Psoas muscle (tissue), 8 donors: ENCODE data around the gene SLC22A23. TPM values are rescaled to one million over a fixed set of nuclear protein-coding genes. Genes with fewer than 3 reads are reported as not detected.

Experiments
- ATAC-seq, 4 donors: fragments of 200-7000 bp; cut with Tn5 transposase; one replicate each; pipeline ENCODE4 v1.9.1; 2020; ENCODE audit warnings: moderate library complexity in 3 of 4, mild to moderate bottlenecking in 2 of 4
- DNase-seq, 2 donors: peaks; one replicate each; pipeline ENCODE4 v3.0.0-alpha.2; 2020
- H3K27ac ChIP-seq: fragments of 200-600 bp; one replicate; pipeline ENCODE4 v1.8.0; 2022
- H3K27me3 ChIP-seq, 3 donors: fragments of 200-600 bp in 1 of 3; one replicate each; pipeline versions ENCODE4 v1.6.1 to v1.8.0; 2013 to 2022; ENCODE audit warnings: low read length in 2 of 3, mild to moderate bottlenecking in 2 of 3, moderate library complexity in 1 of 3; ENCODE audit not compliant: insufficient read depth in 3 of 3
- H3K36me3 ChIP-seq, 2 donors: fragments of 200-600 bp in 1 of 2; one replicate each; pipeline versions ENCODE4 v1.6.1 to v1.8.0; 2013 to 2022; ENCODE audit warnings: low read depth in 1 of 2, mild to moderate bottlenecking in 1 of 2, moderate library complexity in 1 of 2; ENCODE audit not compliant: insufficient read depth in 1 of 2
- H3K4me1 ChIP-seq: fragments of 200-600 bp; one replicate; pipeline ENCODE4 v1.8.0; 2022
- H3K4me3 ChIP-seq: fragments of 200-600 bp; one replicate; pipeline ENCODE4 v1.8.0; 2022; ENCODE audit warnings: mild to moderate bottlenecking
- H3K9me3 ChIP-seq: fragments of 200-600 bp; one replicate; pipeline ENCODE4 v1.8.0; 2022
- WGBS, 3 donors: extraction: QIAGEN DNeasy Blood & Tissue Kit; methylation state at CpG; one replicate each; pipeline versions ENCODE4 v1.1.6 to v1.1.7; 2013; 5-methylcytosine and 5-hydroxymethylcytosine counted together
- intact Hi-C, 2 donors: fragments of 100-400 bp; cut with DNase I; formaldehyde crosslinking; loops; one replicate each; pipeline versions ENCODE4 v1.11.0 to v1.14.2; 2022
- polyA plus RNA-seq, 3 donors: library from polyadenylated mRNA; stranded (reverse); fragments of 200-250 nt; gene quantifications; one replicate each; pipeline ENCODE4 v1.2.3, GENCODE V29; 2013
- total RNA-seq, 4 donors: library from RNA; stranded (reverse); fragmentation: NEBNext Ultra II Directional in 2 of 4; extraction: Animal tissue kit (Norgen Biotek cat#: 25700) in 2 of 4; gene quantifications; one replicate each; pipeline versions ENCODE4 v1.2.1 to v1.2.4, GENCODE V29; 2021 to 2023
- TF ChIP-seq, protein P1 (sequence below): fragments of 200-600 bp; IDR thresholded peaks from one replicate; pipeline ENCODE4 v1.8.0; 2022; ENCODE audit warnings: antibody characterized with exemption
- donor health status: healthy with polysubstance abuse.
- donor health status: DM: no; HTN: no; CAD: no; lungs with moderate emphysema.
- donor health status: Bipolar disorder and iron deficiency.
- donor health status: healthy.
- donor health status: DM: yes; HTN: yes; CAD: no.
- donor health status: DM: no; HTN: no; CAD: no.
- donor health status: DM: no; HTN: no; CAD: no.
- donor health status: DM: yes; HTN: yes; CAD: no.

The SLC22A23 gene
- total and polyA plus RNA-seq, 7 donors, result 4.6 to 13.7 (median 8.7) TPM

DNA sequence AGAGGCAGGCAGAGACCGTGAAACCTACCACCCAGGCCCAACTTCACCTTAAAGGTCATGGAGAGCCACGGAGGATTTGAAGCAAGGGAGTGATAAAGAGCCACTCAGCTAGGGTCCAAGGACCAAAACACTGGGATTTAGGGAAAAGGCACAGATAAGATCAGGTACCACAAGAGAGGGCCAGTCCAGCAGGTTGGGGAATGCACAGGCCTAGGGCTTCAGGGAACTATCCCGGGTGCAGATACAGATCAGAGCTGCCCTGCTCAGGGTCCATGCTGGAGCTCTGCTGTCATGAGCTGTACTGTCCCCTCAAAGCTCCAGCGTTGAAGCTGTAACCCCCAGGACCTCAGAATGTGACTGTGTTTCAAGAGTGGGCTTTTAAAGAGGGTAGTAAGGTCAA is 16.9 kb downstream of the SLC22A23 start:
- WGBS, 3 donors, result 81 to 89% (median 84%) methylated on average over 4 of the region's 4 CpGs
- peaks cover 13% of the 10 kb centered on the region for H3K4me1 ChIP-seq
- intact Hi-C loops, result no loop called here
- no peaks in the 10 kb centered on the region for H3K27me3 ChIP-seq
- DNase-seq (no peak), ATAC-seq (no peak)
- no peaks in the 10 kb centered on the region for H3K9me3 ChIP-seq
- TF ChIP-seq, protein P1, sequence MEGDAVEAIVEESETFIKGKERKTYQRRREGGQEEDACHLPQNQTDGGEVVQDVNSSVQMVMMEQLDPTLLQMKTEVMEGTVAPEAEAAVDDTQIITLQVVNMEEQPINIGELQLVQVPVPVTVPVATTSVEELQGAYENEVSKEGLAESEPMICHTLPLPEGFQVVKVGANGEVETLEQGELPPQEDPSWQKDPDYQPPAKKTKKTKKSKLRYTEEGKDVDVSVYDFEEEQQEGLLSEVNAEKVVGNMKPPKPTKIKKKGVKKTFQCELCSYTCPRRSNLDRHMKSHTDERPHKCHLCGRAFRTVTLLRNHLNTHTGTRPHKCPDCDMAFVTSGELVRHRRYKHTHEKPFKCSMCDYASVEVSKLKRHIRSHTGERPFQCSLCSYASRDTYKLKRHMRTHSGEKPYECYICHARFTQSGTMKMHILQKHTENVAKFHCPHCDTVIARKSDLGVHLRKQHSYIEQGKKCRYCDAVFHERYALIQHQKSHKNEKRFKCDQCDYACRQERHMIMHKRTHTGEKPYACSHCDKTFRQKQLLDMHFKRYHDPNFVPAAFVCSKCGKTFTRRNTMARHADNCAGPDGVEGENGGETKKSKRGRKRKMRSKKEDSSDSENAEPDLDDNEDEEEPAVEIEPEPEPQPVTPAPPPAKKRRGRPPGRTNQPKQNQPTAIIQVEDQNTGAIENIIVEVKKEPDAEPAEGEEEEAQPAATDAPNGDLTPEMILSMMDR, result no peak
- H3K36me3 ChIP-seq, result no peaks in the 10 kb centered on the region
- no peak overlapping the region for H3K27ac ChIP-seq
- H3K4me3 ChIP-seq, result no peak overlapping the region

DNA sequence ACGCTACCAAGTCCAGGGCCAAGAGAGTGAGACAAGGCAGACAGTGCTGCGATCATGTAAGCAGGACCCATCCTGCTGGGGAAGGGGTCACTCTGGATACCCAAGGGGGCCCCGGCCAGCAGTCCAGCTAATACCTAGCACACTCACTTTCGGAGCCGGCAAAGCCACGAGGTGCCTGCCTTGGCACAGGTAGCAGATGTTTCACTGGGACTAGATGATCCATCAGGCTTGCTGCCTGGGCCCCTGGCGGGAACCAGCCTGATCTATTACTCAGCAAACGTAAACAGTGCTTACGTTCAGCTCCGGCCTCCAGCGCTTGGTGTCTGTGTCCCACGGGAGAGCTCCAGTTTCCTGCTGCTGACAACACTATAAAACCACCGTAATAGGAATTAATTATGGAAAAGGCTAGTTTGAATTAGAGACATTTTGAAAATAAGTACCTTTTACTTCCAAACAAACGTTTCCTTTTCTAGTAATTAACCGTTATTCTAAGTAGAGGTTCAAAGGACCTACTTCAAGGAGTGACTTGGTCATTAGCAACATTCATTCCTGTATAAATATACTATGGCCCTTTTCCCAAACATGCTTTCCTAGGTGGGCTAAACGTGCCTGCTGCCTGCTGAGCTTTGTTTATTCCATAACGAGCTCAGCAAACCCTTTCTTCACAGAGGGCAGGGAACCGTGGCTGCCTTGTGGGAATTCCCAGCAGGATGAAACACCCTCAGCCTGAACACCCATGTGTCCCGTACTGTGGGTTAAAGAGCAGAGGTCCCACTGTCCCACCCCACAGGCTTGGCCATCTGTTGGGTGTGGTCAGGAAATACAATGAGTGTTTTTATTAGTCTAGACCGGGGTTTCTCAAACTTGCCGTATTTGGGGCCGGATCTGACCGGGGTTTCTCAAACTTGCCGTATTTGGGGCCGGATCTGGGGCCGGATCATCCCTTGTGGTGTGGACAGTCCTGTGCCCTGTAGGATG is 18.4 kb downstream of the SLC22A23 start:
- H3K4me1 ChIP-seq, result peaks cover 13% of the 10 kb centered on the region
- intact Hi-C loops, result no loop called here
- no peaks in the 10 kb centered on the region for H3K27me3 ChIP-seq
- DNase-seq, result peak; percentile 48 to 78
- 36 to 51% (median 45%) methylated on average over 26 of the region's 26 CpGs for WGBS, 3 donors
- H3K27ac ChIP-seq, result peak overlapping the region; percentile 76
- TF ChIP-seq, protein P1, result no peak
- no peak overlapping the region for H3K4me3 ChIP-seq
- ATAC-seq, result peak; percentile 89 to 96 (median 95)
- H3K36me3 ChIP-seq, result no peaks in the 10 kb centered on the region
- H3K9me3 ChIP-seq, result no peaks in the 10 kb centered on the region

GRCh38 chr6:3433005-3433404 is 23.8 kb downstream of the SLC22A23 start:
- ATAC-seq (peak; percentile 60 to 80 (median 66)), DNase-seq (no peak)
- H3K4me3 ChIP-seq, result no peak overlapping the region
- TF ChIP-seq, protein P1, result no peak
- intact Hi-C loops, result no loop called here
- no peak overlapping the region for H3K27ac ChIP-seq
- peaks cover 9% of the 10 kb centered on the region for H3K4me1 ChIP-seq
- no peaks in the 10 kb centered on the region for H3K36me3 ChIP-seq
- WGBS, 3 donors, result 31 to 49% (median 42%) methylated on average over 4 of the region's 4 CpGs
- H3K27me3 ChIP-seq, result no peaks in the 10 kb centered on the region
- no peaks in the 10 kb centered on the region for H3K9me3 ChIP-seq

DNA sequence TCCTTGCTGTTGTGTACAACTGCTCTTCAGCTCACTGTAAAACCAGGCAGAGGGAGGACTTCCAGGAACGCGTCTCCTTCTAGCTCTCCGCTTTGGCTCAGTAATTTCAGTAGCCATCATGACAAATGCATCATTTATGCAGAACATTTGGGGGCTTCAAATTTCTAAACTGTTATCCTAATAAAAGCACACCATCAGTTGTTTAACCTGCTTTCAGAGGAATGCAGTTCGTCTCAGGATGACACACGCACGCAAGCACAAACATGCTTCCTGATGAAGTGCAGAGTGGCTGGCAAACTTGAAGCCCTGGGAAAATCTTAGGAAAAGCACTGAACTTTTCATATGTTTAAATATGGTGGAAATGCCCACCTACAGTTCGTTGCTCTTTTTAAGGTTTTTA is 24.4 kb downstream of the SLC22A23 start:
- TF ChIP-seq, protein P1, result no peak
- DNase-seq, result no peak
- H3K27me3 ChIP-seq, result no peaks in the 10 kb centered on the region
- whole genome bisulfite sequencing, 3 donors, result 90 to 91% (median 90%) methylated on average over 7 of the region's 7 CpGs
- no peak overlapping the region for H3K27ac ChIP-seq
- no peaks in the 10 kb centered on the region for H3K36me3 ChIP-seq
- H3K9me3 ChIP-seq, result no peaks in the 10 kb centered on the region
- H3K4me1 ChIP-seq, result peaks cover 12% of the 10 kb centered on the region
- no peak for ATAC-seq
- H3K4me3 ChIP-seq, result no peak overlapping the region
- intact Hi-C loops, result no loop called here
